ENCODE measurements around the gene BUD23.
A peak's percentile ranks its signal among the peaks of the same experiment; 100 is the strongest.

BUD23 gene

DNA sequence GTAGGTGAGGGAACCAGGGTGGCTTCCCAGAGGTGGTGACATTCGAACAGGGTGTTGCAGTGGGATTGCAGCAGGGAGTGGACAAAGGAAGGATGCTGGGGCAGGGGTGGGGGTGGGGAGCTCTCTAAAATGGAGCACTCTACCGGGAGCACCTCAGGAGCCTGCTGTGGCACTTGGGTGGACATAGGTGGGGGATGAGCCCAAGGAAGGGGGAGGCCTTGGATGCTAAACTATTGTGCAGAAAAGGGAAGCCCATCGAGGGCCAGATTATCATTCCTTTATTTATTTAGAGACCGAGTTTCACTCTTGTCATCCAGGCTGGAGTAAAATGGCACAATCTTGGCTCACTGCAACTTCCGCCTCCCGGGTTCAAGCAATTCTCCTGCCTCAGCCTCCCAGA, 39.4 kb downstream of the BUD23 start:
- Histone ChIP-seq H3K36me3 (no peaks in the 10 kb centered on the region), H3K4me2 (no peak overlapping the region), H3K9ac (no peak overlapping the region), H4K20me1 (peaks cover 34% of the 10 kb centered on the region), H3K27ac (no peak overlapping the region), H3K4me3 (no peak overlapping the region), H3K9me3 (no peaks in the 10 kb centered on the region), H3K27me3 (peaks cover 33% of the 10 kb centered on the region), H3K4me1 (peaks cover 40% of the 10 kb centered on the region)
- no peak for TF ChIP-seq Cebpa-rat (IDR thresholded peaks at IDR 0.05)

DNA sequence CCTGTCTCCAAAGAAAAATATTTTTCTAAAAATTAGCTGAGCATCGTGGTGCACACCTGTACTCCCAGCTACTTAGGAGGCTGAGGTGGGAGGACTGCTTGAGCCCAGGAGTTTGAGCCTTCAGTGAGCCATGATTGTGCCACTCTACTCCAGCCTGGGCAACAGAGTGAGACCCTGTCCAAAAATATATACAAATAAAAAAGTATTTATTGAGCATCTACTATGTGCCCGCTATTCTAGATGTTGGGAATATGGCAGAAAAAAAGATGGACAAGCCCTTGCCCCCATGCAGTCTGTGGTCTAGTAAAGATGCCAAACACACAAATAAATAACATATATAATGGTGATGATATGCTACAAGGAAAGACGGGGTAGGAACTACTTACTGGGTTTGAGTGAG, 40.4 kb downstream of the BUD23 start:
- TF ChIP-seq Cebpa-rat (IDR thresholded peaks at IDR 0.05) = no peak
- H3K9ac ChIP-seq = no peak overlapping the region
- no peak overlapping the region for H3K4me3 ChIP-seq
- H4K20me1 ChIP-seq = peaks cover 24% of the 10 kb centered on the region
- H3K4me1 ChIP-seq = peaks cover 30% of the 10 kb centered on the region
- H3K27me3 ChIP-seq = peaks cover 26% of the 10 kb centered on the region
- no peaks in the 10 kb centered on the region for H3K36me3 ChIP-seq
- H3K9me3 ChIP-seq = no peaks in the 10 kb centered on the region
- no peak overlapping the region for H3K27ac ChIP-seq
- H3K4me2 ChIP-seq = no peak overlapping the region

DNA sequence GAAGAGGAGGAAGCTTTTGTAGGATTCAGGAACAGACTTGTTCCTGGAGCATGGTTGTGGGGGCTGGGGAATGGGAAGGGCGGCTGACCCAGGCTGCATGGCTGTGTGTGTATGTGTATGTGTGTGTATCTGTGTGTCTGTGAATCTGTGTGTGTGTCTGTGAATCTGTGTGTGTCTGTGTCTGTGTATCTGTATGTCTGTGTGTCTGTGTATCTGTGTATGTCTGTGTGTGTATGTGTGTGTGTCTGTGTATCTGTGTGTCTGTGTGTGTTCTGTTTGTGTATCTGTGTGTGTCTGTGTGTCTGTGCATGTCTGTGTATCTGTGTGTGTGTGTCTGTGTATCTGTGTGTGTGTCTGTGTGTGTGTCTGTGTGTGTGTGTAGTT, 42.7 kb downstream of the BUD23 start:
- H3K27me3 ChIP-seq = peaks cover 11% of the 10 kb centered on the region
- TF ChIP-seq Cebpa-rat (IDR thresholded peaks at IDR 0.05) = no peak
- peaks cover 11% of the 10 kb centered on the region for H4K20me1 ChIP-seq
- H3K4me1 ChIP-seq = peaks cover 11% of the 10 kb centered on the region
- H3K27ac ChIP-seq = no peak overlapping the region
- no peak overlapping the region for H3K4me3 ChIP-seq
- H3K4me2 ChIP-seq = no peak overlapping the region
- H3K9ac ChIP-seq = no peak overlapping the region
- no peaks in the 10 kb centered on the region for H3K9me3 ChIP-seq
- H3K36me3 ChIP-seq = no peaks in the 10 kb centered on the region

DNA sequence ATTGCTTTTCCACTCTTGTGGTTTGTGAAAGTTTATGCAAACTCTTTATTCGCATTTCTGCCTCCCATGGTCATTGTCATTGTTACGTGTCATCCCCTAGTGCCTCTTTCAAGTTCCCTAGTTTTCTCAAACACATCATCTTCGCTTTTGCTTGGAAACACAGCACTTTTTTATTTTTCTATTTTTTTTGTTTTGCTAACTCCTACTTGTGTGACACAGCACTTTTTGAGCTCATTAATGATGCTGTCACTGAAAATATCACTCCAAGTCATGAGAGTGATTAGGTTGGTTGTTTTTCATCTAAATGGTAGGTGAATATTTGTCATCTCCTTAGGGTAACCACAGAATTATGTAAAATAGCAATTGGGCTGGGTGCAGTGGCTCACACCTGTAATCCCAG, 44.6 kb downstream of the BUD23 start:
- Histone ChIP-seq H3K36me3 (no peaks in the 10 kb centered on the region), H3K4me2 (no peak overlapping the region), H4K20me1 (no peaks in the 10 kb centered on the region), H3K9ac (no peak overlapping the region), H3K27me3 (no peaks in the 10 kb centered on the region), H3K4me1 (no peaks in the 10 kb centered on the region), H3K9me3 (no peaks in the 10 kb centered on the region), H3K4me3 (no peak overlapping the region), H3K27ac (no peak overlapping the region)
- no peak for TF ChIP-seq Cebpa-rat (IDR thresholded peaks at IDR 0.05)

DNA sequence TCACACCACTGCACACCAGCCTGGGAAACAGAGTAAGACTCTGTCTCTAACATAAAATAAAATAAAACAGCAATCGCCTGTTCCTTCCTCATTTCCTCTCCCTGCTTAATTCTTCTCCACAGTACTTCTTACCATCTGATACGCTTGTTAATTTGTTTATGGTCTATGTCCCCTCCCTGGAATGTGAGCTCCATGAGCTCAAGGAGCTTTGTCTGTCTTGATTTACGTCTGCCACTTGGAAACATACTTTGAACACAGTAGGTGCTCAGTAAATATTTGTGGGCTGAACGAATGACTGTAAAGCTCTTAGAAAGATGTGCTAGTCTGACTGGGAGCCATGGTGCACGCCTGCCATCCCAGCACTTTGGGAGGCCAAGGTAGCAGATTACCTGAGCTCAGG, 45.2 kb downstream of the BUD23 start:
- H3K4me1 ChIP-seq = no peaks in the 10 kb centered on the region
- no peaks in the 10 kb centered on the region for H3K27me3 ChIP-seq
- TF ChIP-seq Cebpa-rat (IDR thresholded peaks at IDR 0.05) = no peak
- no peak overlapping the region for H3K4me2 ChIP-seq
- H3K9me3 ChIP-seq = no peaks in the 10 kb centered on the region
- H3K27ac ChIP-seq = no peak overlapping the region
- H3K9ac ChIP-seq = no peak overlapping the region
- no peak overlapping the region for H3K4me3 ChIP-seq
- H3K36me3 ChIP-seq = no peaks in the 10 kb centered on the region
- H4K20me1 ChIP-seq = no peaks in the 10 kb centered on the region

DNA sequence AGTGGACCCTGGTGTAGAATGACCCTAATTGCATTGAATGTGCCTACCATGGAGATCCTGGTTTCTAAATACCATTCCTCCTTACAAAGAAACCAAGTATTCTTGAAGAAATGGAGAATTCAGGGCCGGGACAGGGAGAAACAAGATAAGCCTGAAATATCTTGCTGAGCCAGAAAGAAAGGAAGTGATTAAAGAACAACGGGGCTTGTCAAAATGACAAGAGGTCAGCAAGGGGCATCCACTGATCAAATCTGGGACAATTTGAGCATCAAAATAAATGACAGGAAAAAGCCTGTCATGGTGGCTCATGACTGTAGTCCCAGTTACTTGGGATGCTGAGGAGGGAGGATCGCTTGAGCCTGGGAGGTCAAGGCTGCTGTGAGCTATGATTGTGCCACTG, 47.1 kb downstream of the BUD23 start:
- no peak overlapping the region for H3K27ac ChIP-seq
- H3K4me2 ChIP-seq = no peak overlapping the region
- H3K9ac ChIP-seq = no peak overlapping the region
- H3K9me3 ChIP-seq = no peaks in the 10 kb centered on the region
- no peaks in the 10 kb centered on the region for H4K20me1 ChIP-seq
- TF ChIP-seq Cebpa-rat (IDR thresholded peaks at IDR 0.05) = no peak
- peaks cover under 1% of the 10 kb centered on the region; the same call in 1 of the 2 replicates for H3K36me3 ChIP-seq
- H3K27me3 ChIP-seq = no peaks in the 10 kb centered on the region
- H3K4me3 ChIP-seq = no peak overlapping the region
- H3K4me1 ChIP-seq = peaks cover 11% of the 10 kb centered on the region

DNA sequence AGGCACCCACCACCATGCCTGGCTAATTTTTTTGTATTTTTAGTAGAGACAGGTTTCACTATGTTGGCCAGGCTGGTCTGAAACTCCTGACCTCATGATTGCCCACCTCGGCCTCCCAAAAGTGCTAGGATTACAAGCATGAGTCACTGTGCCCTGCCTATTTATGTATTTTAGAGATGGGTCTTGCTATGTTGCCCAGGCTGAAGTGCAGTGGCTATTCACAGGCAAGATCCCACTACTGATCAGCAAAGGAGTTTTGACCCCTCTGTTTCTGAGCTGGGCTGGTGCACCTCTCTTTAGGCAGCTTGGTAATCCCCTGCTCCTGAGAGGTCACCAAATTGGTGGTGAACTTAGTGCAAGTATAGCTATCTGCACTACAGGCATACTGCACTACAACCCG, 49.0 kb downstream of the BUD23 start:
- Histone ChIP-seq H3K9ac (no peak overlapping the region), H3K4me3 (no peak overlapping the region), H3K9me3 (no peaks in the 10 kb centered on the region), H3K4me2 (no peak overlapping the region), H3K36me3 (peaks cover 19% of the 10 kb centered on the region), H4K20me1 (peaks cover 10% of the 10 kb centered on the region), H3K4me1 (peaks cover 16% of the 10 kb centered on the region), H3K27me3 (no peaks in the 10 kb centered on the region), H3K27ac (no peak overlapping the region)
- no peak for TF ChIP-seq Cebpa-rat (IDR thresholded peaks at IDR 0.05)

DNA sequence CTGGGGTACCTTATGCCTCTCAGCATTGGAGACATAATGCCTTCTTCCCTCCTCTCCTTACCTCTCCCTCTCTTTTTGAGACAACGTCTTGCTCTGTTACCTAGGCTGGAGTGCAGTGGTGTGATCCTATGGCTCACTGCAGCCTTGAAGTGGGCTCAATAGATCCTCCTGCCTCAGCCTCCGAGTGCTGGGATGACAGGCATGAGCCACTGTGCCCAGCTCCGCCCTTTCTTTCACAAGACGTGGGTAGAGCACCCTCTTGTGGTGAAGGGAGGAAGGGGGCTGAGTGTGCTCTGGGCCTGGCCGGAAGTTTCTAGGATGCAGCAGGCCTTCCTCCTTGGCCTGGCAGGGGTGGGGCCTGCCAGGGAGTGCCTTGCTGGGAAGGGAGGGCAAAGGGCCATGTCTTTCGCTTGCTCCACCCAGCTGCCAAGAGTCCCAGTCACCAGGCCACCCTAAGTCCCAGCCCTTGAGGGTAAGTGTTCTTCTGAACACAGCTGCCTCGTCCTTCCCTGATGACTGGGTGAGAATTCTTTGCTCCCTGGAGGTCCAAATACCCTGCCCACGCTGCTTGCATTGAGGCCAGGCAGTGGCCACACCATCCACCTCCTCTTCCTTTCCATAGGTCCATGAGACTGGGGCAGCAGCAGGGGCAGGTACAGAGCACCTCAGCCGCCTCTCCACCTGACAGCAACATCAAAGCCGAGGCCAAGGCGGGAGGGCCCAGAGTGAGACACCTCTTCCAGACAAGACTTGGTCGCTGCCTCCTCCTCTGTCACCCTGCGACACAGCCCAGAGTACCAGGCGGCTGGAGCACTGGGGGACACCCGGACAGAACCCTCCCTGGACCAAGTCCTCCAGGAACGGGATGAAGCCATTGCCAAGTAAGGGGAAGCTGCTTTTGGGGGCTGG, 51.5 kb downstream of the BUD23 start:
- no peak overlapping the region for H3K9ac ChIP-seq
- H3K36me3 ChIP-seq = peaks cover 23% of the 10 kb centered on the region
- no peak overlapping the region; the same call in 1 of the 2 replicates for H3K27ac ChIP-seq
- H3K4me3 ChIP-seq = no peak overlapping the region
- H3K9me3 ChIP-seq = no peaks in the 10 kb centered on the region
- no peak for TF ChIP-seq Cebpa-rat (IDR thresholded peaks at IDR 0.05)
- peak overlapping the region; percentile 52 for H3K4me2 ChIP-seq
- H4K20me1 ChIP-seq = peaks cover 16% of the 10 kb centered on the region
- no peaks in the 10 kb centered on the region for H3K27me3 ChIP-seq
- peaks cover 28% of the 10 kb centered on the region for H3K4me1 ChIP-seq

DNA sequence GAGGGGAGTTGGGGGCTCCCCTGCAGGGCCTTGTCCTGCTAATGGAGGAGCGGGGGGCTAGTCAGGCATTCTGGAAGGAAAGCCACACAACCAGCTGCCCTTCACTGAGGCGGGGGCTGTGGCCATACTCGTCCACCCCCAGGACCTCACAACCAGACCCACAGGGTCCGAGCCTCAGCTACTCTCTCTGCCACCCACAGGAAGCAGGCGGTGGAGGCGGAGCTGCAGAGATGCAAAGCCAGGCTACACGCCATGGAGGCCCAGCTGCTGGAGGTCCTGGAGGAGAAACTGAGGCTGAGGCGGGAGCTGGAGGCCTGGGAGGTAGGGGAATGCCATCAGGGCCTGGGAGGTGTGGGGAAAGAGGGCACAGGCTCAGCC, 52.1 kb downstream of the BUD23 start:
- Histone ChIP-seq H3K4me3 (no peak overlapping the region), H3K9ac (no peak overlapping the region), H3K4me1 (peaks cover 28% of the 10 kb centered on the region), H3K27ac (no peak overlapping the region), H3K4me2 (0 out of 2 replicates have a peak overlapping the region, but pooled peaks have one; percentile 52), H3K9me3 (no peaks in the 10 kb centered on the region), H3K27me3 (no peaks in the 10 kb centered on the region), H3K36me3 (peaks cover 23% of the 10 kb centered on the region), H4K20me1 (peaks cover 16% of the 10 kb centered on the region)
- TF ChIP-seq Cebpa-rat (IDR thresholded peaks at IDR 0.05) = no peak

DNA sequence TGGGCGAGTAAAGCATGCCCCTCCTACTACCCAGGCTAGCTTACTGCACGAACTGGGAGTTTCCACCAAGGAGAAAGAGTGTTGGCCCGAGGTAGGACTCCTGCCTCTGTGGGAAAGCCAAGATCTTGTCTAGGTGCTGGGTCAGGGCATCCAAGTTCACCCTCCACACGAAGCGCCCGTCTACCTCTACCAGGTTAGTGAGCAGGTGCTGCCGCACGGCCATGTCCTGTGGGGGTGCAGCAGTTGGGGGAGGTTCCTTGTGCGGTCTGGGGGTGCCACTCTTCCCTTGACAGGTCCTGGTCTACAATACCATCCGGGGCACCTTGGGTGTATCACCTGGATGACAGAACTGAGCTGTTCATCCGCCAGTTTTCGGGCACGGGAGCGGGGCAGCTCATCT, 53.5 kb downstream of the BUD23 start:
- H3K36me3 ChIP-seq = peaks cover 23% of the 10 kb centered on the region
- H3K4me2 ChIP-seq = no peak overlapping the region
- H4K20me1 ChIP-seq = peaks cover 16% of the 10 kb centered on the region
- no peaks in the 10 kb centered on the region for H3K27me3 ChIP-seq
- TF ChIP-seq Cebpa-rat (IDR thresholded peaks at IDR 0.05) = no peak
- H3K4me1 ChIP-seq = peaks cover 28% of the 10 kb centered on the region
- H3K27ac ChIP-seq = no peak overlapping the region
- no peak overlapping the region for H3K4me3 ChIP-seq
- H3K9me3 ChIP-seq = no peaks in the 10 kb centered on the region
- H3K9ac ChIP-seq = no peak overlapping the region

Data from BLaER1 (cell line).